Parathyroid adenoma (tissue), 2 donors: ENCODE measurements around the gene CFAP53.
"Not testable (repeated sequence)": the region's sequence is repeated elsewhere in the genome, so short reads cannot be mapped to it uniquely, and the experiment has no call there.

ENCODE experiments used
- H2AFZ ChIP-seq: fragments of 300-600 bp; sonication (generic); one replicate; pipeline ENCODE4 v1.7.0; 2017; ENCODE audit warnings: antibody characterized with exemption, mild to moderate bottlenecking
- H3K27ac ChIP-seq: fragments of 300-600 bp; sonication (generic); one replicate; pipeline ENCODE4 v1.7.0; 2017
- H3K27me3 ChIP-seq: fragments of 300-600 bp; sonication (generic); one replicate; pipeline ENCODE4 v1.7.0; 2017; ENCODE audit warnings: low read length; ENCODE audit not compliant: control insufficient read depth, insufficient read depth
- H3K36me3 ChIP-seq: fragments of 300-600 bp; sonication (generic); one replicate; pipeline ENCODE4 v1.7.0; 2017; ENCODE audit warnings: low read length; ENCODE audit not compliant: control insufficient read depth, insufficient read depth
- H3K4me1 ChIP-seq: fragments of 300-600 bp; sonication (generic); one replicate; pipeline ENCODE4 v1.7.0; 2017; ENCODE audit warnings: control low read depth
- H3K4me2 ChIP-seq: fragments of 300-600 bp; sonication (generic); one replicate; pipeline ENCODE4 v1.7.0; 2017; ENCODE audit warnings: low read length
- H3K4me3 ChIP-seq: fragments of 300-600 bp; sonication (generic); one replicate; pipeline ENCODE4 v1.7.0; 2017; ENCODE audit warnings: low read depth, low read length
- H3K79me2 ChIP-seq: fragments of 300-600 bp; sonication (generic); one replicate; pipeline ENCODE4 v1.7.0; 2017; ENCODE audit warnings: control low read depth
- H3K9ac ChIP-seq: fragments of 300-600 bp; sonication (generic); one replicate; pipeline ENCODE4 v1.7.0; 2017; ENCODE audit warnings: mild to moderate bottlenecking
- H3K9me3 ChIP-seq: fragments of 300-600 bp; sonication (generic); one replicate; pipeline ENCODE4 v1.7.0; 2017; ENCODE audit warnings: low read length; ENCODE audit not compliant: control insufficient read depth
- CTCF ChIP-seq: fragments of 300-600 bp; sonication (generic); IDR thresholded peaks from one replicate; pipeline ENCODE4 v1.7.0; 2017; ENCODE audit warnings: antibody characterized with exemption, mild to moderate bottlenecking
- donor health status: primary hyperparathyroidism.

The CFAP53 gene

GRCh38 chr18:50298443-50299284 lies 32.4 kb upstream of the CFAP53 start:
- H2AFZ ChIP-seq = peak overlapping the region; percentile 88
- no peak for TF ChIP-seq CTCF
- peaks cover 2% of the 10 kb centered on the region for H3K4me1 ChIP-seq
- H3K4me2 ChIP-seq = peak overlapping the region; percentile 95
- no peak overlapping the region for H3K27ac ChIP-seq
- H3K36me3 ChIP-seq = no peaks in the 10 kb centered on the region
- H3K27me3 ChIP-seq = no peaks in the 10 kb centered on the region
- no peaks in the 10 kb centered on the region for H3K9me3 ChIP-seq
- H3K79me2 ChIP-seq = no peaks in the 10 kb centered on the region
- H3K9ac ChIP-seq = no peak overlapping the region
- peak overlapping the region; percentile 68 for H3K4me3 ChIP-seq

- Histone ChIP-seq H3K79me2 (no peaks in the 10 kb centered on the region), H2AFZ (peak overlapping the region; percentile 88), H3K4me2 (peak overlapping the region; percentile 95), H3K4me3 (peak overlapping the region; percentile 68), H3K9me3 (no peaks in the 10 kb centered on the region), H3K36me3 (no peaks in the 10 kb centered on the region), H3K27me3 (no peaks in the 10 kb centered on the region), H3K27ac (peak overlapping the region; percentile 40), H3K9ac (no peak overlapping the region), H3K4me1 (peaks cover 2% of the 10 kb centered on the region)
- TF ChIP-seq CTCF = no peak
Measured at GRCh38 chr18:50297621-50298442, 31.5 kb upstream of the CFAP53 start.

- no peaks in the 10 kb centered on the region for H3K9me3 ChIP-seq
- TF ChIP-seq CTCF = no peak
- H3K79me2 ChIP-seq = no peaks in the 10 kb centered on the region
Measured at GRCh38 chr18:50293039-50293438, 26.7 kb upstream of the CFAP53 start.

GRCh38 chr18:50289108-50289443 lies 22.8 kb upstream of the CFAP53 start:
- H3K4me1 ChIP-seq = no peaks in the 10 kb centered on the region
- peak overlapping the region; percentile 30 for H2AFZ ChIP-seq
- no peak overlapping the region for H3K4me3 ChIP-seq
- H3K36me3 ChIP-seq = no peaks in the 10 kb centered on the region
- no peak overlapping the region for H3K9ac ChIP-seq
- H3K79me2 ChIP-seq = no peaks in the 10 kb centered on the region
- no peak overlapping the region for H3K4me2 ChIP-seq
- TF ChIP-seq CTCF = no peak
- no peaks in the 10 kb centered on the region for H3K9me3 ChIP-seq
- no peaks in the 10 kb centered on the region for H3K27me3 ChIP-seq
- no peak overlapping the region for H3K27ac ChIP-seq

More at GRCh38 chr18:50293039-50293438, 26.7 kb upstream of the CFAP53 start:
- Histone ChIP-seq H2AFZ (peak overlapping the region; percentile 56), H3K4me2 (no peak overlapping the region), H3K4me1 (no peaks in the 10 kb centered on the region), H3K4me3 (no peak overlapping the region), H3K27me3 (no peaks in the 10 kb centered on the region), H3K9ac (no peak overlapping the region), H3K27ac (no peak overlapping the region), H3K36me3 (no peaks in the 10 kb centered on the region)

- peak overlapping the region; percentile 80 for H3K4me3 ChIP-seq
- not testable (repeated sequence) for H3K9me3 ChIP-seq, H3K4me1 ChIP-seq, H3K79me2 ChIP-seq, H3K27me3 ChIP-seq, H3K36me3 ChIP-seq
- peak overlapping the region; percentile 96 for H2AFZ ChIP-seq
- H3K4me2 ChIP-seq = peak overlapping the region; percentile 52
- peak overlapping the region; percentile 62 for H3K9ac ChIP-seq
- H3K27ac ChIP-seq = peak overlapping the region; percentile 91
Measured at GRCh38 chr18:50288348-50289107, 22.2 kb upstream of the CFAP53 start.
